Thyroid gland (tissue), 4 donors: ENCODE data around the gene LPCAT2.

Source experiments
- CTCF ChIP-seq, 6 experiments: fragments of 200-600 bp in 3 of 6; fragments of 450-650 bp in 3 of 6; sonication (generic) in 3 of 6; IDR thresholded peaks; one replicate each; pipeline ENCODE4 v1.5.1; 2016 to 2019; ENCODE audit warnings: antibody characterized with exemption in 6 of 6, mild to moderate bottlenecking in 2 of 6, inconsistent platforms in 1 of 6, moderate library complexity in 1 of 6
- POLR2A ChIP-seq, 2 donors: fragments of 450-650 bp; IDR thresholded peaks; one replicate each; pipeline ENCODE4 v1.6.1; 2017; ENCODE audit warnings: antibody characterized with exemption in 2 of 2, mild to moderate bottlenecking in 2 of 2, moderate library complexity in 1 of 2

GRCh38 chr16:55462241-55462640 lies 46.6 kb upstream of the LPCAT2 start:
- TF ChIP-seq CTCF (IDR thresholded peaks at IDR 0.05) (no peak), POLR2A (IDR thresholded peaks at IDR 0.05) (no peak)
